ENCODE measurements around the gene FHIT. TPM values are rescaled to one million over a fixed set of nuclear protein-coding genes. Genes with fewer than 3 reads are reported as not detected.

FHIT gene
- total and polyA plus RNA-seq, 4 donors = 2.1 to 14.7 (median 6.6) TPM

DNA sequence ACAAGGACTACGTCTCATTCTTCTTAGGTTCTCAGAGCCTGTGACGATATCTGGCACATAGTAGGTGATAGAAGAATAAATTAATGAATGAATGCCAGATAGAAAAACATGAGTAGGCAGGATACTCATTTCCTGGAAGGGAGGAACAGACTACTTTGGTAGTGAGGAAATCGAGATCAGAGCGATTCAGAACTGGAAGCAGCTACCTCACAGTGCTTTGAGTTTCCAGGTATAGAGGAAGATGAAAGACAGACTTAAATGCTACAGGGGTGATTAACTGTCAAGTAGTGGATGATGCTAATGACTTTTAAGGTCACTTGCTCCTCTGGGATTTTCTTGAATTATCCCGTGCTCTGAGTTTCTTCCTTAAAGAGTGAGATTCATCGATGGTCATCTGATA is 1249.9 kb downstream of the FHIT start:
- TF ChIP-seq SP1 (IDR thresholded peaks at IDR 0.05) (no peak), TAF1 (conservative IDR thresholded peaks at IDR 0.05) (no peak), YY1 (IDR thresholded peaks at IDR 0.05) (no peak), HNF4G (IDR thresholded peaks at IDR 0.05) (no peak)
- TF ChIP-seq, protein P1, sequence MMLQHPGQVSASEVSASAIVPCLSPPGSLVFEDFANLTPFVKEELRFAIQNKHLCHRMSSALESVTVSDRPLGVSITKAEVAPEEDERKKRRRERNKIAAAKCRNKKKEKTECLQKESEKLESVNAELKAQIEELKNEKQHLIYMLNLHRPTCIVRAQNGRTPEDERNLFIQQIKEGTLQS (IDR thresholded peaks at IDR 0.05) = no peak
- no peaks in the 10 kb centered on the region for H3K4me1 ChIP-seq (ENCODE audit: control insufficient read depth in 4 of 4, insufficient read depth in 4 of 4, low read length in 3 of 4)
- no peaks in the 10 kb centered on the region for H3K36me3 ChIP-seq (ENCODE audit: control insufficient read depth in 4 of 4, insufficient read depth in 3 of 4, low read depth in 1 of 4, low read length in 3 of 4)
- H3K27me3 ChIP-seq (ENCODE audit: control insufficient read depth in 4 of 4, insufficient read depth in 4 of 4, low read length in 3 of 4) = no peaks in the 10 kb centered on the region
- no peak overlapping the region for H3K4me3 ChIP-seq (ENCODE audit: low read depth in 1 of 3, low read length in 3 of 3)
- 96% methylated on average over 6 of the region's 6 CpGs for WGBS
- no peak overlapping the region for H3K27ac ChIP-seq (ENCODE audit: low read depth in 1 of 2, low read length in 2 of 2)
- no peak overlapping the region for H3K9ac ChIP-seq (ENCODE audit: low read depth in 1 of 2, low read length in 2 of 2)
- DNase-seq (ENCODE audit: low spot score) = no peak
- H3K9me3 ChIP-seq (ENCODE audit: control insufficient read depth in 4 of 4, low read length in 3 of 4) = no peaks in the 10 kb centered on the region

DNA sequence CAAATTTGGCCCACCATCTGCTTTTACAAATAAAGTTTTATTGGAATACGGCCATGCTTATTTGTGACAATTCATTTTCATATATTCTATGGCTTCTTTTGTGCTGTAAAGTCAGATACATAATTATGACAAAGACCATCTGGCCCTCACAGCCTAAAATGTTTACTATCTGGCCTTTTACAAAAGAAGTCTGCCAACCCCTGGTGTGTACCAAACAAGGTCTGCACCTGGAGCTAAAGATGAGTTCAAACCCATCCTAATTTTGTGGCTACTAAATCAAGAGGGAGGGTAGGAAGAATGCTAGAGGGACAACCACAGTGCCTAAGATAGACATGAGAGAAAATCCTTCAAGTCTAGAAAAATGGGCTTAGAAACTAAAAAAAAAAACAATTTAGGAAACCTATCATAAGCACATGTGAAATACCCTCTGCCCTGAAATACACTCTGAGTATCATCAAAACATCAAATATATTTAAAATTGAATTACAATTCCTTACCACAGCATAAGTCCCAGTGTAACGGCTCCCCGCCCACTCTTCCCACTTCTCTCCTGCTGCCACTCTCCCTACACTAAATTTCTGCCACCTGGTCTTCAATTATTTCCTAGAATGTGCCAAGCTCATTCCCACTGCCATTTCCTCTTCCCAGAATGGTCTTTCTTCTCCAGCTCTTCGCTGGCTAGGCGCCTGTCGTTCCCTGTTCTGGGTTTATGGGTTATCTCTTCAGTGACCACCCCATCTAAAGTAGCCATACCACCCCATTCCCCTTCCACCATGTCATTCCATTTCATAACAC is 1250.7 kb downstream of the FHIT start:
- Histone ChIP-seq H3K27ac (ENCODE audit: low read depth in 1 of 2, low read length in 2 of 2) (no peak overlapping the region), H3K36me3 (ENCODE audit: control insufficient read depth in 4 of 4, insufficient read depth in 3 of 4, low read depth in 1 of 4, low read length in 3 of 4) (no peaks in the 10 kb centered on the region), H3K9ac (ENCODE audit: low read depth in 1 of 2, low read length in 2 of 2) (no peak overlapping the region), H3K4me1 (ENCODE audit: control insufficient read depth in 4 of 4, insufficient read depth in 4 of 4, low read length in 3 of 4) (no peaks in the 10 kb centered on the region), H3K4me3 (ENCODE audit: low read depth in 1 of 3, low read length in 3 of 3) (no peak overlapping the region), H3K27me3 (ENCODE audit: control insufficient read depth in 4 of 4, insufficient read depth in 4 of 4, low read length in 3 of 4) (no peaks in the 10 kb centered on the region), H3K9me3 (ENCODE audit: control insufficient read depth in 4 of 4, low read length in 3 of 4) (no peaks in the 10 kb centered on the region)
- 96% methylated on average over 6 of the region's 6 CpGs for WGBS
- DNase-seq (ENCODE audit: low spot score) = no peak
- no peak for TF ChIP-seq REST (IDR thresholded peaks at IDR 0.05)
- no peak for TF ChIP-seq ZBTB33 (IDR thresholded peaks at IDR 0.05)
- TF ChIP-seq, protein P1 (IDR thresholded peaks at IDR 0.05) = no peak
- TF ChIP-seq TAF1 (conservative IDR thresholded peaks at IDR 0.05) = no peak
- TF ChIP-seq, protein P2, sequence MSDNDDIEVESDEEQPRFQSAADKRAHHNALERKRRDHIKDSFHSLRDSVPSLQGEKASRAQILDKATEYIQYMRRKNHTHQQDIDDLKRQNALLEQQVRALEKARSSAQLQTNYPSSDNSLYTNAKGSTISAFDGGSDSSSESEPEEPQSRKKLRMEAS (IDR thresholded peaks at IDR 0.05) = no peak
- TF ChIP-seq YY1 (IDR thresholded peaks at IDR 0.05) = no peak
- no peak for TF ChIP-seq SP1 (IDR thresholded peaks at IDR 0.05)
- no peak for TF ChIP-seq GABPA (IDR thresholded peaks at IDR 0.05 in 1 of 2, conservative IDR thresholded peaks at IDR 0.05 in 1 of 2)
- no peak for TF ChIP-seq FOXA1 (IDR thresholded peaks at IDR 0.05)
- no peak for TF ChIP-seq JUND (IDR thresholded peaks at IDR 0.05)
- TF ChIP-seq RXRA (IDR thresholded peaks at IDR 0.05) = no peak

Measured in liver (tissue), 9 donors.